Hematopoietic multipotent progenitor cell (in vitro differentiated cells): ENCODE results near the gene CDH2. TPM values are rescaled to one million over a fixed set of nuclear protein-coding genes. Genes with fewer than 3 reads are reported as not detected.

Experiments
- DNase-seq, 3 donors: peaks; one replicate each; pipeline ENCODE4 v3.0.0-alpha.2; 2011 to 2015; ENCODE audit warnings: low read depth in 2 of 3, low spot score in 2 of 3
- total RNA-seq: library from RNA; depleted of rRNA; stranded (reverse); fragments of >200 nt; gene quantifications from one replicate; pipeline ENCODE4 v1.2.3, GENCODE V29; 2012

The CDH2 gene
- total RNA-seq, 1 donor = 3.5 TPM

GRCh38 chr18:28045880-28046279, 131.1 kb downstream of the CDH2 start:
- DNase-seq = no peak

GRCh38 chr18:28045176-28045810, 131.6 kb downstream of the CDH2 start:
- DNase-seq = no peak

- DNase-seq = no peak
These were observed 132.9 kb downstream of the CDH2 start for GRCh38 chr18:28044036-28044435.

GRCh38 chr18:28043631-28044030, 133.3 kb downstream of the CDH2 start:
- DNase-seq = no peak

- no peak for DNase-seq
These were observed 135.6 kb downstream of the CDH2 start for GRCh38 chr18:28041366-28041765.

- no peak for DNase-seq
These were observed 136.2 kb downstream of the CDH2 start for GRCh38 chr18:28040716-28041115.

GRCh38 chr18:28040211-28040610, 136.7 kb downstream of the CDH2 start:
- DNase-seq = no peak

- DNase-seq = no peak
These were observed 137.2 kb downstream of the CDH2 start for GRCh38 chr18:28039691-28040090.

- no peak for DNase-seq
These were observed 137.9 kb downstream of the CDH2 start for GRCh38 chr18:28039078-28039477.

GRCh38 chr18:28036488-28036887, 140.4 kb downstream of the CDH2 start:
- no peak for DNase-seq

GRCh38 chr18:28034567-28034966, 142.4 kb downstream of the CDH2 start:
- no peak for DNase-seq

- DNase-seq = no peak
These were observed 144.8 kb downstream of the CDH2 start for GRCh38 chr18:28032177-28032576.

- DNase-seq = no peak
These were observed 146.5 kb downstream of the CDH2 start for GRCh38 chr18:28030458-28030857.

- no peak for DNase-seq
These were observed 149.2 kb downstream of the CDH2 start for GRCh38 chr18:28027755-28028154.

- no peak for DNase-seq
These were observed 157.4 kb downstream of the CDH2 start for GRCh38 chr18:28019425-28020108.

GRCh38 chr18:28018351-28018750, 158.6 kb downstream of the CDH2 start:
- DNase-seq = no peak

- DNase-seq = no peak
These were observed 161.3 kb downstream of the CDH2 start for GRCh38 chr18:28015671-28016070.

- no peak for DNase-seq
These were observed 163.9 kb downstream of the CDH2 start for GRCh38 chr18:28013066-28013465.

- DNase-seq = no peak
These were observed 164.6 kb downstream of the CDH2 start for GRCh38 chr18:28012336-28012735.

- no peak for DNase-seq
These were observed 167.3 kb downstream of the CDH2 start for GRCh38 chr18:28009589-28009988.

GRCh38 chr18:28007841-28008240, 169.1 kb downstream of the CDH2 start:
- DNase-seq = no peak

- DNase-seq = no peak
These were observed 171.8 kb downstream of the CDH2 start for GRCh38 chr18:28005164-28005563.

GRCh38 chr18:28004606-28005005, 172.3 kb downstream of the CDH2 start:
- no peak for DNase-seq
